Measurements from ENCODE around the gene BBS9. TPM values are rescaled to one million over a fixed set of nuclear protein-coding genes. Genes with fewer than 3 reads are reported as not detected.

Gene BBS9
- total RNA-seq, 4 donors from 2014 or later, result 11.2 to 34.5 (median 20.4) TPM

GRCh38 chr7:33100770-33101169, 28.6 kb upstream of the BBS9 start:
- H3K4me1 ChIP-seq, result peaks cover 0 to 11% (median 0%) of the 10 kb centered on the region in 3 donors
- no peaks in the 10 kb centered on the region for H3K9me3 ChIP-seq
- no peak overlapping the region for H3K27ac ChIP-seq
- H3K27me3 ChIP-seq, result no peaks in the 10 kb centered on the region
- no peak for ATAC-seq
- TF ChIP-seq POLR2A (IDR thresholded peaks at IDR 0.05), result no peak
- TF ChIP-seq, protein P1, sequence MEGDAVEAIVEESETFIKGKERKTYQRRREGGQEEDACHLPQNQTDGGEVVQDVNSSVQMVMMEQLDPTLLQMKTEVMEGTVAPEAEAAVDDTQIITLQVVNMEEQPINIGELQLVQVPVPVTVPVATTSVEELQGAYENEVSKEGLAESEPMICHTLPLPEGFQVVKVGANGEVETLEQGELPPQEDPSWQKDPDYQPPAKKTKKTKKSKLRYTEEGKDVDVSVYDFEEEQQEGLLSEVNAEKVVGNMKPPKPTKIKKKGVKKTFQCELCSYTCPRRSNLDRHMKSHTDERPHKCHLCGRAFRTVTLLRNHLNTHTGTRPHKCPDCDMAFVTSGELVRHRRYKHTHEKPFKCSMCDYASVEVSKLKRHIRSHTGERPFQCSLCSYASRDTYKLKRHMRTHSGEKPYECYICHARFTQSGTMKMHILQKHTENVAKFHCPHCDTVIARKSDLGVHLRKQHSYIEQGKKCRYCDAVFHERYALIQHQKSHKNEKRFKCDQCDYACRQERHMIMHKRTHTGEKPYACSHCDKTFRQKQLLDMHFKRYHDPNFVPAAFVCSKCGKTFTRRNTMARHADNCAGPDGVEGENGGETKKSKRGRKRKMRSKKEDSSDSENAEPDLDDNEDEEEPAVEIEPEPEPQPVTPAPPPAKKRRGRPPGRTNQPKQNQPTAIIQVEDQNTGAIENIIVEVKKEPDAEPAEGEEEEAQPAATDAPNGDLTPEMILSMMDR (IDR thresholded peaks at IDR 0.05), result no peak
- TF ChIP-seq EP300 (IDR thresholded peaks at IDR 0.05), result no peak
- TF ChIP-seq POLR2AphosphoS5 (IDR thresholded peaks at IDR 0.05), result no peak
- no peak overlapping the region for H3K4me3 ChIP-seq
- 91 to 100% methylated on average over 2 to 3 of the region's 3 CpGs for WGBS, 2 donors (ENCODE audit: low coverage in 1 of 2)
- peaks cover 3 to 84% of the 10 kb centered on the region in 2 donors for H3K36me3 ChIP-seq

- Histone ChIP-seq H3K27me3 (no peaks in the 10 kb centered on the region), H3K36me3 (peaks cover 0 to 72% of the 10 kb centered on the region in 2 donors), H3K27ac (no peak overlapping the region), H3K9me3 (no peaks in the 10 kb centered on the region), H3K4me3 (no peak overlapping the region), H3K4me1 (peaks cover 0 to 22% (median under 1%) of the 10 kb centered on the region in 3 donors)
- WGBS, 2 donors (ENCODE audit: low coverage in 1 of 2), result 86 to 88% methylated on average over 3 of the region's 3 CpGs
- ATAC-seq, result no peak
- TF ChIP-seq, protein P1 (IDR thresholded peaks at IDR 0.05), result no peak
- TF ChIP-seq EP300 (IDR thresholded peaks at IDR 0.05) (no peak), POLR2AphosphoS5 (IDR thresholded peaks at IDR 0.05) (no peak), POLR2A (IDR thresholded peaks at IDR 0.05) (no peak)
These were observed 27.5 kb upstream of the BBS9 start for GRCh38 chr7:33101906-33102305.

DNA sequence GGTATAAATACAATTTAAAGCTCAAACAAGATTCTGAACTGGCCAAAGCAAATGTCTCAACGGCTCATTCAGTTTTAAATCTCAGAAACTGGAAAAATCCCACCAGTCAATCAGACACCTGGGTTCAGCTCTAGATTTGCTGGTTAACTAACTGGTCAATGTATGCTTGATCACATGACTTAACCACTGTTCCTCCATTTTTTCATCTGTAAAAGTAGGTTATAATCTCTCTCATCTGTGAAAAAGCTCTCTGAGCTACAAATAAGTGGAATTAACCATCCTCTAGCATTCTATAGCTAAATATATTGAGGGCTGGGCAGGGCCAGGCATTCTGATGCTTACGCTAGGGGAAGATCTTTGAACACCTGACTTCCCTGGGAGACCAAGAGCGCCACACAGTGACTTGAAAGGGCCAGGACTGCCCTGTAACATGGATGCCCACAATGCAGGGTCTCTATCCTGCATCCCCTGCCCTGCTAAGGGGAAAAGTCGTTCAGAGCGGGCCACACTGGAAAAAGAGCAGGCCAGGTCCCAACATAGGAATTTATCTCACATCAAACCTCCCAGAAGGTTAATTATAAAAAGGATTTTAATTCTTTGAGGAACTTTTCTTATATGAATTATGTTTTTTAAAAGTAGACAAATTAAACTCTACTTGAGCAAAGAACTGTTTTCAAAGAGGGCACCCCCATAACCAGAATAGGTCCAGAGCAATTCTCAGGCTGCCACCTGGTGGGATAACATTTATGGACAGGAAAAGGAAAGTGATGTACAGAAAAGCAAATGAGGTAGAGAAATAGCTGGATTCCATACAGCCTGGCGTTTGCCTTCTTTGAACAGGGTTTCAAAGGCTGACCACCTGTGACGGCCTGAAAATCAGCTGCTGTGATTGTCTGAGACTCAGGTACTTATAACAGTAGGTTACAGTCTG, 22.0 kb upstream of the BBS9 start:
- 30 to 38% methylated on average over 3 to 7 of the region's 7 CpGs for WGBS, 2 donors (ENCODE audit: low coverage in 1 of 2)
- Histone ChIP-seq H3K27me3 (no peaks in the 10 kb centered on the region), H3K4me3 (peak overlapping the region; percentile 85 to 100), H3K4me1 (peaks cover 6 to 47% (median 16%) of the 10 kb centered on the region in 3 donors), H3K27ac (no peak overlapping the region), H3K9me3 (no peaks in the 10 kb centered on the region), H3K36me3 (peaks cover 0 to 18% of the 10 kb centered on the region in 2 donors)
- no peak for ATAC-seq
- TF ChIP-seq POLR2AphosphoS5 (IDR thresholded peaks at IDR 0.05), result no peak
- TF ChIP-seq, protein P1 (IDR thresholded peaks at IDR 0.05), result peak in 3 of 4 experiments; percentile 11 to 53 (median 24)

- WGBS, 2 donors (ENCODE audit: low coverage in 1 of 2), result 0% methylated on average over 7 to 8 of the region's 10 CpGs
- Histone ChIP-seq H3K9me3 (no peaks in the 10 kb centered on the region), H3K36me3 (peaks cover 0 to 6% of the 10 kb centered on the region in 2 donors), H3K27ac (peak overlapping the region; percentile 62 to 87 (median 82)), H3K4me1 (peaks cover 6 to 47% (median 16%) of the 10 kb centered on the region in 3 donors), H3K27me3 (no peaks in the 10 kb centered on the region), H3K4me3 (peak overlapping the region; percentile 85 to 100)
- ATAC-seq, result no peak
- no peak for TF ChIP-seq EP300 (IDR thresholded peaks at IDR 0.05)
- TF ChIP-seq, protein P1 (IDR thresholded peaks at IDR 0.05), result peak in 1 of 4 experiments; percentile 12
- TF ChIP-seq POLR2AphosphoS5 (IDR thresholded peaks at IDR 0.05), result no peak
- TF ChIP-seq POLR2A (IDR thresholded peaks at IDR 0.05), result no peak
These were observed 20.8 kb upstream of the BBS9 start for GRCh38 chr7:33108554-33109004.

Measured in gastroesophageal sphincter (tissue), 4 donors.